Loucy (cell line): ENCODE results near the gene GSKIP.

Experiments
- H2AFZ ChIP-seq: fragments of 200-600 bp; sonication (generic); 2 replicates; pipeline ENCODE4 v1.6.0; 2016; ENCODE audit warnings: antibody characterized with exemption, mild to moderate bottlenecking, low read length, moderate library complexity
- H3F3A ChIP-seq: fragments of 200-600 bp; 2 replicates; pipeline ENCODE4 v1.6.0; 2016; ENCODE audit warnings: antibody characterized with exemption, low read depth, mild to moderate bottlenecking
- H3K27me3 ChIP-seq: fragments of 200-600 bp; sonication (generic); 2 replicates; pipeline ENCODE4 v1.6.1; 2014; ENCODE audit warnings: low read length, mild to moderate bottlenecking; ENCODE audit not compliant: insufficient read depth, poor library complexity, severe bottlenecking
- H3K36me3 ChIP-seq: fragments of 200-600 bp; sonication (generic); 2 replicates; pipeline ENCODE4 v1.6.1; 2016; ENCODE audit warnings: low read length; ENCODE audit not compliant: insufficient read depth
- H3K4me1 ChIP-seq: fragments of 200-600 bp; sonication (generic); 2 replicates; pipeline ENCODE4 v1.5.1; 2014; ENCODE audit warnings: low read length, mild to moderate bottlenecking; ENCODE audit not compliant: insufficient read depth, poor library complexity, severe bottlenecking
- H3K4me2 ChIP-seq: fragments of 200-600 bp; sonication (generic); 2 replicates; pipeline ENCODE4 v1.6.0; 2014; ENCODE audit warnings: antibody characterized with exemption, low read length, low read depth, mild to moderate bottlenecking; ENCODE audit not compliant: poor library complexity, severe bottlenecking
- H3K4me3 ChIP-seq: fragments of 200-600 bp; sonication (generic); 2 replicates; pipeline ENCODE4 v1.5.1; 2014; ENCODE audit warnings: low read length, mild to moderate bottlenecking, mixed read lengths; ENCODE audit not compliant: poor library complexity, severe bottlenecking
- H3K79me2 ChIP-seq: fragments of 200-600 bp; sonication (generic); 2 replicates; pipeline ENCODE4 v1.6.1; 2014; ENCODE audit warnings: low read length; ENCODE audit not compliant: insufficient read depth
- H3K9ac ChIP-seq: fragments of 200-600 bp; sonication (generic); 2 replicates; pipeline ENCODE4 v1.6.0; 2014; ENCODE audit warnings: mild to moderate bottlenecking, low read depth, low read length, moderate library complexity; ENCODE audit not compliant: poor library complexity, severe bottlenecking
- H3K9me2 ChIP-seq: fragments of 200-600 bp; sonication (generic); replicated peaks from 2 replicates; pipeline ENCODE4 v1.6.1; 2016; ENCODE audit warnings: low read depth, low read length, mixed read lengths
- H3K9me3 ChIP-seq: fragments of 200-600 bp; sonication (generic); 2 replicates; pipeline ENCODE4 v1.6.1; 2014; ENCODE audit warnings: mild to moderate bottlenecking, antibody characterized with exemption, low read length, low read depth; ENCODE audit not compliant: insufficient read depth
- H4K20me1 ChIP-seq: fragments of 200-600 bp; sonication (generic); 2 replicates; pipeline ENCODE4 v1.6.0; 2014; ENCODE audit warnings: antibody characterized with exemption, low read length, mild to moderate bottlenecking; ENCODE audit not compliant: insufficient read depth, poor library complexity, severe bottlenecking
- CTCF ChIP-seq: fragments of 200-600 bp; sonication (generic); conservative IDR thresholded peaks from 2 replicates; pipeline ENCODE4 v1.5.1; 2014; ENCODE audit warnings: mild to moderate bottlenecking, antibody characterized with exemption, low read length
- EZH2phosphoT487 ChIP-seq: fragments of 200-600 bp; IDR thresholded peaks from 2 replicates; pipeline ENCODE4 v1.6.1; 2018; ENCODE audit warnings: antibody characterized with exemption, mild to moderate bottlenecking, moderate library complexity, borderline replicate concordance

GSKIP gene

GRCh38 chr14:96362965-96363750, at the start of gene GSKIP, which contains the start of gene ATG2B:
Gene GSKIP, plus strand, starts transcription at chr14:96363526. Its CDS starts 18,722 bp downstream, at chr14:96382248.
Gene ATG2B, minus strand, starts transcription at chr14:96363341. Its CDS starts 365 bp downstream, at chr14:96362976.
- Histone ChIP-seq H3K9me3 (no peaks in the 10 kb centered on the region), H3K27me3 (no peaks in the 10 kb centered on the region), H3K4me2 (peak within 1 kb of the TSS; percentile 99), H3K9ac (peak within 1 kb of the TSS; percentile 87), H4K20me1 (peaks cover 56% of the 10 kb centered on the region), H3K9me2 (no peaks in the 10 kb centered on the region), H3K4me1 (peaks cover 52% of the 10 kb centered on the region), H3K4me3 (peak within 1 kb of the TSS; percentile 89), H3K36me3 (no peaks in the 10 kb centered on the region), H3K79me2 (peaks cover 92% of the 10 kb centered on the region), H2AFZ (peak within 1 kb of the TSS; percentile 93), H3F3A (no peaks in the 10 kb centered on the region)
- no peak for TF ChIP-seq EZH2phosphoT487
- no peak for TF ChIP-seq CTCF

GRCh38 chr14:96316087-96316486, 47.2 kb upstream of the GSKIP start:
- H3K9ac ChIP-seq: no peak overlapping the region
- no peaks in the 10 kb centered on the region for H4K20me1 ChIP-seq
- peaks cover 31% of the 10 kb centered on the region for H3K36me3 ChIP-seq
- no peak overlapping the region for H3K4me3 ChIP-seq
- no peak for TF ChIP-seq CTCF
- no peaks in the 10 kb centered on the region for H3K9me3 ChIP-seq
- no peaks in the 10 kb centered on the region for H3F3A ChIP-seq
- H3K27me3 ChIP-seq: no peaks in the 10 kb centered on the region
- no peak overlapping the region for H2AFZ ChIP-seq
- H3K9me2 ChIP-seq: no peaks in the 10 kb centered on the region
- no peak overlapping the region for H3K4me2 ChIP-seq
- H3K4me1 ChIP-seq: no peaks in the 10 kb centered on the region
- H3K79me2 ChIP-seq: no peaks in the 10 kb centered on the region

GRCh38 chr14:96318836-96319235, 44.5 kb upstream of the GSKIP start:
- Histone ChIP-seq H3K9me2 (no peaks in the 10 kb centered on the region), H3F3A (no peaks in the 10 kb centered on the region), H2AFZ (no peak overlapping the region), H4K20me1 (no peaks in the 10 kb centered on the region), H3K9me3 (no peaks in the 10 kb centered on the region), H3K4me1 (no peaks in the 10 kb centered on the region), H3K4me2 (no peak overlapping the region), H3K27me3 (no peaks in the 10 kb centered on the region), H3K36me3 (peaks cover 33% of the 10 kb centered on the region), H3K9ac (no peak overlapping the region), H3K4me3 (no peak overlapping the region), H3K79me2 (no peaks in the 10 kb centered on the region)
- TF ChIP-seq EZH2phosphoT487: no peak
- TF ChIP-seq CTCF: no peak
